Tongue (tissue), 2 donors: ENCODE results near the gene HTATIP2. TPM values are rescaled to one million over a fixed set of nuclear protein-coding genes. Genes with fewer than 3 reads are reported as not detected.
A peak's percentile ranks its signal among the peaks of the same experiment; 100 is the strongest.
"Not testable (repeated sequence)": the region's sequence is repeated elsewhere in the genome, so short reads cannot be mapped to it uniquely, and the experiment has no call there.

Source experiments
- DNase-seq: peaks from one replicate; pipeline ENCODE4 v3.0.0-alpha.2; 2015
- total RNA-seq: library from RNA; depleted of rRNA; stranded (reverse); fragments of >200 nt; gene quantifications from one replicate; pipeline ENCODE4 v1.2.3, GENCODE V29; 2014

HTATIP2 gene
- 8.8 TPM for total RNA-seq

- DNase-seq, result peak; percentile 46
Measured at GRCh38 chr11:20363500-20364340, at the start of gene HTATIP2. Gene HTATIP2, plus strand, starts transcription at chr11:20363714. Its CDS starts 524 bp downstream, at chr11:20364238.

GRCh38 chr11:20315800-20316199 lies 47.7 kb upstream of the HTATIP2 start:
- no peak for DNase-seq

- DNase-seq, result no peak
Measured at GRCh38 chr11:20321177-20321576, 42.3 kb upstream of the HTATIP2 start.

GRCh38 chr11:20327377-20327935 lies 36.1 kb upstream of the HTATIP2 start:
- DNase-seq, result no peak

- no peak for DNase-seq
Measured at GRCh38 chr11:20336056-20336455, 27.5 kb upstream of the HTATIP2 start.

- DNase-seq, result peak; percentile 84
Measured at GRCh38 chr11:20337526-20338154, 25.9 kb upstream of the HTATIP2 start.

GRCh38 chr11:20342347-20343141 lies 21.0 kb upstream of the HTATIP2 start:
- peak; percentile 95 for DNase-seq

- DNase-seq, result no peak
Measured at GRCh38 chr11:20351136-20351535, 12.4 kb upstream of the HTATIP2 start.

GRCh38 chr11:20351751-20352262 lies 11.7 kb upstream of the HTATIP2 start:
- DNase-seq, result no peak

GRCh38 chr11:20353829-20354434 lies 9.6 kb upstream of the HTATIP2 start:
- peak; percentile 76 for DNase-seq

GRCh38 chr11:20355221-20356219 lies 8.0 kb upstream of the HTATIP2 start:
- peak; percentile 54 for DNase-seq

- no peak for DNase-seq
Measured at GRCh38 chr11:20357150-20357549, 6.4 kb upstream of the HTATIP2 start.

- no peak for DNase-seq
Measured at GRCh38 chr11:20360650-20361049, 2.9 kb upstream of the HTATIP2 start.

- DNase-seq, result no peak
Measured at GRCh38 chr11:20362481-20362880, 1.0 kb upstream of the HTATIP2 start.

- no peak for DNase-seq
Measured at GRCh38 chr11:20363149-20363499, 390 bp upstream of the HTATIP2 start.

GRCh38 chr11:20364341-20364792 lies 853 bp downstream of the HTATIP2 start:
- no peak for DNase-seq

GRCh38 chr11:20365465-20365864 lies 2.0 kb downstream of the HTATIP2 start:
- DNase-seq, result not testable (repeated sequence)

GRCh38 chr11:20367313-20367948 lies 3.9 kb downstream of the HTATIP2 start:
- no peak for DNase-seq

- DNase-seq, result no peak
Measured at GRCh38 chr11:20368438-20368837, 4.9 kb downstream of the HTATIP2 start.

- peak; percentile 46 for DNase-seq
Measured at GRCh38 chr11:20369826-20370225, 6.3 kb downstream of the HTATIP2 start.
